Activated B cell treated with CpG ODN at 0.5 μM for 24 hours (primary cell): ENCODE data around the gene TMIGD1. TPM values are rescaled to one million over a fixed set of nuclear protein-coding genes. Genes with fewer than 3 reads are reported as not detected.
A peak's percentile ranks its signal among the peaks of the same experiment; 100 is the strongest.

Source experiments
- ATAC-seq: fragments of 200-7000 bp; cut with Tn5 transposase; one replicate; pipeline ENCODE4 v1.10.0; 2021; ENCODE audit warnings: low read depth, mild to moderate bottlenecking, moderate library complexity
- CTCF ChIA-PET: fragments of 350-600 bp; sonication (Branson Sonifier 250); formaldehyde crosslinking; loops from one replicate; lab custom pipeline; 2021; ENCODE audit warnings: antibody characterized with exemption; lab: Charles Lee
- POLR2A ChIA-PET: fragments of 350-600 bp; sonication (Branson Sonifier 250); formaldehyde crosslinking; loops from one replicate; lab custom pipeline; 2021; ENCODE audit warnings: antibody characterized with exemption; lab: Charles Lee
- DNase-seq: peaks from one replicate; pipeline ENCODE4 v3.0.0; 2022
- H3K27ac Mint-ChIP-seq: one replicate; pipeline ENCODE4 v1.8.0; 2020; ENCODE audit warnings: mixed read lengths
- H3K27me3 Mint-ChIP-seq: one replicate; pipeline ENCODE4 v1.8.0; 2021; ENCODE audit warnings: mixed read lengths
- H3K36me3 Mint-ChIP-seq: one replicate; pipeline ENCODE4 v1.8.0; 2021; ENCODE audit warnings: low read depth, mixed read lengths
- H3K4me1 Mint-ChIP-seq: one replicate; pipeline ENCODE4 v1.8.0; 2021; ENCODE audit warnings: mixed read lengths
- H3K4me3 Mint-ChIP-seq: one replicate; pipeline ENCODE4 v1.8.0; 2020; ENCODE audit warnings: mild to moderate bottlenecking, mixed read lengths
- H3K9me3 Mint-ChIP-seq: one replicate; pipeline ENCODE4 v1.8.0; 2020; ENCODE audit warnings: mixed read lengths
- CTCF ChIP-seq: fragments of 200-600 bp; IDR thresholded peaks from one replicate; pipeline ENCODE4 v1.8.0; 2022; ENCODE audit warnings: antibody characterized with exemption, mild to moderate bottlenecking
- intact Hi-C: fragments of 100-400 bp; cut with micrococcal nuclease; formaldehyde crosslinking; loops from one replicate; pipeline ENCODE4 v1.15.1; 2024
- total RNA-seq: library from RNA; stranded (reverse); gene quantifications from 2 replicates; pipeline ENCODE4 v1.2.3, GENCODE V29; 2022

TMIGD1 gene
- total RNA-seq, 1 donor from 2014 or later: not detected

GRCh38 chr17:30379903-30380381 is 46.1 kb upstream of the TMIGD1 start:
- no peak for DNase-seq
- TF ChIP-seq CTCF: no peak
- H3K4me1 Mint-ChIP-seq: peaks cover 29% of the 10 kb centered on the region

GRCh38 chr17:30379303-30379902 is 45.5 kb upstream of the TMIGD1 start:
- H3K4me3 Mint-ChIP-seq: peak overlapping the region; percentile 79
- ATAC-seq (peak; percentile 1), DNase-seq (peak; percentile 32)
- H3K36me3 Mint-ChIP-seq: peaks cover 4% of the 10 kb centered on the region
- H3K9me3 Mint-ChIP-seq: no peaks in the 10 kb centered on the region
- H3K4me1 Mint-ChIP-seq: peaks cover 29% of the 10 kb centered on the region
- intact Hi-C loops: loop anchor here (2.0 to 5.0 kb wide), 7 partner anchors 17 to 329 kb away; partner anchors contain the start of genes GOSR1 and NSRP1
- ChIA-PET CTCF (no interaction called here), POLR2A (no interaction called here)
- peaks cover 35% of the 10 kb centered on the region for H3K27me3 Mint-ChIP-seq
- no peak for TF ChIP-seq CTCF
- H3K27ac Mint-ChIP-seq: peak overlapping the region; percentile 27

More at GRCh38 chr17:30379903-30380381, 46.1 kb upstream of the TMIGD1 start:
- intact Hi-C loops: loop anchor here (2.0 to 5.0 kb wide), 7 partner anchors 17 to 329 kb away; partner anchors contain the start of genes GOSR1 and NSRP1
- ATAC-seq: no peak
- ChIA-PET POLR2A (interaction anchor here (1.9 kb wide), 1 partner anchor 16 kb away, joined by 10 read pairs; no protein-coding TSS in a partner anchor), CTCF (no interaction called here)
- Mint-ChIP-seq H3K27me3 (peaks cover 29% of the 10 kb centered on the region), H3K27ac (peak overlapping the region; percentile 27), H3K4me3 (peak overlapping the region; percentile 79), H3K9me3 (no peaks in the 10 kb centered on the region), H3K36me3 (peaks cover 5% of the 10 kb centered on the region)

GRCh38 chr17:30378825-30379302 is 45.0 kb upstream of the TMIGD1 start, which contains the start of gene CPD:
TSS of gene CPD (plus strand) at chr17:30378927. CDS start at chr17:30378981, 54 bp downstream.
- TF ChIP-seq CTCF: no peak
- Mint-ChIP-seq H3K27me3 (peaks cover 38% of the 10 kb centered on the region), H3K4me3 (peak within 1 kb of the TSS; percentile 84), H3K36me3 (peaks cover 4% of the 10 kb centered on the region), H3K9me3 (no peaks in the 10 kb centered on the region), H3K4me1 (peaks cover 29% of the 10 kb centered on the region), H3K27ac (peak within 1 kb of the TSS; percentile 67)
- CTCF ChIA-PET: no interaction called here
- ATAC-seq (peak; percentile 97), DNase-seq (peak; percentile 97)
- intact Hi-C loops: loop anchor here (2.0 to 5.0 kb wide), 7 partner anchors 16 to 330 kb away; partner anchors contain the start of genes GOSR1 and NSRP1
- POLR2A ChIA-PET: no interaction called here

GRCh38 chr17:30378241-30378824 is 44.5 kb upstream of the TMIGD1 start:
- peak; percentile 30 for DNase-seq
- peak overlapping the region; percentile 67 for H3K27ac Mint-ChIP-seq
- H3K9me3 Mint-ChIP-seq: no peaks in the 10 kb centered on the region
- H3K4me1 Mint-ChIP-seq: peaks cover 29% of the 10 kb centered on the region
- H3K27me3 Mint-ChIP-seq: peaks cover 40% of the 10 kb centered on the region
- POLR2A ChIA-PET: interaction anchor here (0.6 kb wide), 1 partner anchor 13 kb away, joined by 5 read pairs; no protein-coding TSS in a partner anchor
- CTCF ChIA-PET: no interaction called here
- peak overlapping the region; percentile 84 for H3K4me3 Mint-ChIP-seq
- ATAC-seq: no peak
- H3K36me3 Mint-ChIP-seq: peaks cover 4% of the 10 kb centered on the region
- intact Hi-C loops: loop anchor here (2.0 to 5.0 kb wide), 7 partner anchors 16 to 330 kb away; partner anchors contain the start of genes GOSR1 and NSRP1
- TF ChIP-seq CTCF: no peak
